Body of pancreas (tissue), 4 donors: Measurements from ENCODE around the gene SPRYD4.

Experiments used
- CTCF ChIP-seq, 7 experiments: fragments of 450-650 bp in 4 of 7; fragments of 200-600 bp in 3 of 7; sonication (generic) in 3 of 7; IDR thresholded peaks; one replicate each; pipeline ENCODE4 v1.5.1; 2016 to 2019; ENCODE audit warnings: antibody characterized with exemption in 7 of 7
- POLR2A ChIP-seq, 3 donors: fragments of 450-650 bp; IDR thresholded peaks; one replicate each; pipeline ENCODE4 v1.6.1; 2016; ENCODE audit warnings: antibody characterized with exemption in 3 of 3, mild to moderate bottlenecking in 2 of 3

- TF ChIP-seq CTCF (IDR thresholded peaks at IDR 0.05) (no peak), POLR2A (IDR thresholded peaks at IDR 0.05) (no peak)
Measured at GRCh38 chr12:56510786-56511185, 42.4 kb downstream of the SPRYD4 start.
